T-helper 2 cell treated with Interferon-gamma antibody and Interleukin-4, amounts not matched to agents 5 μg/mL and 100 μg/mL, for 36 hours (primary cell): Measurements from ENCODE around the gene PCDHA5.
"Not testable (repeated sequence)": the region's sequence is repeated elsewhere in the genome, so short reads cannot be mapped to it uniquely, and the experiment has no call there.

Experiments used
- DNase-seq: peaks from one replicate; pipeline ENCODE4 v3.0.0; 2021; ENCODE audit warnings: low spot score
- H3K27ac Mint-ChIP-seq: one replicate; pipeline ENCODE4 v1.8.0; 2021; ENCODE audit warnings: mild to moderate bottlenecking, mixed read lengths
- H3K27me3 Mint-ChIP-seq: one replicate; pipeline ENCODE4 v1.8.0; 2021; ENCODE audit warnings: low read depth, mixed read lengths
- H3K36me3 Mint-ChIP-seq: one replicate; pipeline ENCODE4 v1.8.0; 2021; ENCODE audit warnings: low read depth, mixed read lengths
- H3K4me1 Mint-ChIP-seq: one replicate; pipeline ENCODE4 v1.8.0; 2021; ENCODE audit warnings: low read depth, mixed read lengths
- H3K4me3 Mint-ChIP-seq: one replicate; pipeline ENCODE4 v1.8.0; 2022; ENCODE audit warnings: mild to moderate bottlenecking, moderate library complexity, mixed read lengths
- H3K9me3 Mint-ChIP-seq: one replicate; pipeline ENCODE4 v1.8.0; 2021; ENCODE audit warnings: mixed read lengths

PCDHA5 gene

GRCh38 chr5:140835622-140836510 is 14.5 kb downstream of the PCDHA5 start:
- Mint-ChIP-seq H3K27ac (no peak overlapping the region), H3K27me3 (no peaks in the 10 kb centered on the region), H3K9me3 (peaks cover 27% of the 10 kb centered on the region), H3K36me3 (no peaks in the 10 kb centered on the region), H3K4me3 (no peak overlapping the region), H3K4me1 (no peaks in the 10 kb centered on the region)
- no peak for DNase-seq

GRCh38 chr5:140840978-140841962 is 19.9 kb downstream of the PCDHA5 start, which contains the start of gene PCDHA8:
PCDHA8 (plus strand) TSS chr5:140841187; CDS start chr5:140841322, 135 bp downstream.
- Mint-ChIP-seq H3K27ac (no peak within 1 kb of the TSS), H3K4me3 (no peak within 1 kb of the TSS), H3K36me3 (no peaks in the 10 kb centered on the region)

GRCh38 chr5:140842798-140843733 is 21.7 kb downstream of the PCDHA5 start:
- no peak for DNase-seq
- Mint-ChIP-seq H3K27me3 (no peaks in the 10 kb centered on the region), H3K36me3 (no peaks in the 10 kb centered on the region), H3K9me3 (peaks cover 39% of the 10 kb centered on the region), H3K4me3 (no peak overlapping the region), H3K4me1 (no peaks in the 10 kb centered on the region), H3K27ac (no peak overlapping the region)

More at GRCh38 chr5:140840978-140841962, 19.9 kb downstream of the PCDHA5 start, which contains the start of gene PCDHA8:
- no peaks in the 10 kb centered on the region for H3K27me3 Mint-ChIP-seq
- H3K4me1 Mint-ChIP-seq, result no peaks in the 10 kb centered on the region
- peaks cover 28% of the 10 kb centered on the region for H3K9me3 Mint-ChIP-seq
- DNase-seq, result no peak

GRCh38 chr5:140848139-140849102 is 27.0 kb downstream of the PCDHA5 start, which contains the start of gene PCDHA9:
PCDHA9 (plus strand) TSS chr5:140848382; CDS start chr5:140848496, 114 bp downstream.
- H3K4me3 Mint-ChIP-seq, DNase-seq, H3K27ac Mint-ChIP-seq, H3K4me1 Mint-ChIP-seq, H3K36me3 Mint-ChIP-seq, H3K27me3 Mint-ChIP-seq: not testable (repeated sequence)
- peaks cover 34% of the 10 kb centered on the region for H3K9me3 Mint-ChIP-seq

- not testable (repeated sequence) for H3K4me3 Mint-ChIP-seq, H3K27ac Mint-ChIP-seq, DNase-seq, H3K27me3 Mint-ChIP-seq, H3K36me3 Mint-ChIP-seq, H3K4me1 Mint-ChIP-seq
- H3K9me3 Mint-ChIP-seq, result peaks cover 31% of the 10 kb centered on the region
These were observed 28.6 kb downstream of the PCDHA5 start for GRCh38 chr5:140849831-140850634.

GRCh38 chr5:140855772-140856674 is 34.6 kb downstream of the PCDHA5 start, which contains the start of gene PCDHA10:
PCDHA10 (plus strand) TSS chr5:140855897; CDS start chr5:140856049, 152 bp downstream.
- no peak for DNase-seq
- no peaks in the 10 kb centered on the region for H3K4me1 Mint-ChIP-seq
- no peaks in the 10 kb centered on the region for H3K27me3 Mint-ChIP-seq
- peaks cover 44% of the 10 kb centered on the region for H3K9me3 Mint-ChIP-seq
- no peak within 1 kb of the TSS for H3K27ac Mint-ChIP-seq
- no peak within 1 kb of the TSS for H3K4me3 Mint-ChIP-seq
- H3K36me3 Mint-ChIP-seq, result peaks cover 3% of the 10 kb centered on the region

GRCh38 chr5:140857177-140857986 is 36.0 kb downstream of the PCDHA5 start:
- Mint-ChIP-seq H3K36me3 (peaks cover 3% of the 10 kb centered on the region), H3K4me3 (no peak overlapping the region), H3K4me1 (no peaks in the 10 kb centered on the region), H3K9me3 (peaks cover 48% of the 10 kb centered on the region), H3K27ac (no peak overlapping the region), H3K27me3 (no peaks in the 10 kb centered on the region)
- no peak for DNase-seq

GRCh38 chr5:140857987-140858240 is 36.5 kb downstream of the PCDHA5 start:
- H3K27me3 Mint-ChIP-seq, result no peaks in the 10 kb centered on the region
- peaks cover 45% of the 10 kb centered on the region for H3K9me3 Mint-ChIP-seq
- peaks cover 3% of the 10 kb centered on the region for H3K36me3 Mint-ChIP-seq
- no peak overlapping the region for H3K4me3 Mint-ChIP-seq
- H3K27ac Mint-ChIP-seq, result no peak overlapping the region
- H3K4me1 Mint-ChIP-seq, result no peaks in the 10 kb centered on the region
- DNase-seq, result no peak

GRCh38 chr5:140862441-140863295 is 41.3 kb downstream of the PCDHA5 start:
- Mint-ChIP-seq H3K4me3 (no peak overlapping the region), H3K36me3 (peaks cover 2% of the 10 kb centered on the region), H3K27me3 (no peaks in the 10 kb centered on the region), H3K9me3 (peaks cover 24% of the 10 kb centered on the region), H3K27ac (no peak overlapping the region), H3K4me1 (no peaks in the 10 kb centered on the region)
- DNase-seq, result no peak
